Testis (tissue), 3 donors: ENCODE results near the gene TMEM129. TPM values are rescaled to one million over a fixed set of nuclear protein-coding genes. Genes with fewer than 3 reads are reported as not detected.

Experiments
- DNase-seq: peaks from one replicate; pipeline ENCODE4 v3.0.0-alpha.2; 2019
- H3K27ac ChIP-seq, 2 donors: fragments of 200-600 bp; sonication (generic); one replicate each; pipeline ENCODE4 v1.5.1; 2019
- H3K27me3 ChIP-seq: fragments of 200-600 bp; sonication (generic); one replicate; pipeline ENCODE4 v1.5.1; 2019
- H3K36me3 ChIP-seq: fragments of 200-600 bp; sonication (generic); one replicate; pipeline ENCODE4 v1.5.1; 2017; ENCODE audit warnings: low read depth; ENCODE audit errors: missing control alignments
- H3K4me1 ChIP-seq: fragments of 200-600 bp; sonication (generic); one replicate; pipeline ENCODE4 v1.5.1; 2019
- H3K4me3 ChIP-seq, 2 donors: fragments of 200-600 bp; sonication (generic); one replicate each; pipeline ENCODE4 v1.5.1; 2017 to 2019
- H3K9me3 ChIP-seq: fragments of 200-600 bp; sonication (generic); one replicate; pipeline ENCODE4 v1.5.1; 2017
- CTCF ChIP-seq, 3 experiments: fragments of 450-650 bp in 2 of 3; fragments of 200-600 bp in 1 of 3; sonication (generic) in 1 of 3; IDR thresholded peaks; one replicate each; pipeline ENCODE4 v1.5.1; 2016 to 2019; ENCODE audit warnings: antibody characterized with exemption in 3 of 3, mild to moderate bottlenecking in 2 of 3, moderate library complexity in 1 of 3
- POLR2A ChIP-seq: fragments of 450-650 bp; IDR thresholded peaks from one replicate; pipeline ENCODE4 v1.6.1; 2017; ENCODE audit warnings: antibody characterized with exemption, mild to moderate bottlenecking, moderate library complexity
- WGBS, 2 donors: methylation state at CpG; one replicate each; pipeline ENCODE4 v1.1.5; 2018; 5-methylcytosine and 5-hydroxymethylcytosine counted together
- intact Hi-C: fragments of 100-400 bp; cut with DNase I; formaldehyde crosslinking; loops from one replicate; pipeline ENCODE4 v1.15.1; 2023; ENCODE audit warnings: low total_unique reads
- polyA plus RNA-seq: library from polyadenylated mRNA; stranded (reverse); fragments of 350-450 nt; fragmentation: Illumina TruSeq; extraction: RNeasy Lipid Tissue Mini Kit (QIAGEN cat#74804); gene quantifications from one replicate; pipeline ENCODE4 v1.2.3, GENCODE V29; 2014; ENCODE audit warnings: low read depth, low replicate concordance; ENCODE audit not compliant: insufficient read depth
- small RNA-seq, 2 donors: library from RNA; depleted of rRNA; stranded (forward); fragments of <200 nt; gene quantifications; one replicate each; pipeline ENCODE3, GENCODE V24; 2016
- total RNA-seq, 2 donors: library from RNA; depleted of rRNA; stranded (reverse); fragments of >200 nt; gene quantifications; one replicate each; pipeline ENCODE4 v1.2.3, GENCODE V29; 2016

The TMEM129 gene
- total and polyA plus RNA-seq, 3 donors from 2014 or later, result 34.0 to 76.4 (median 76.1) TPM

- no peaks in the 10 kb centered on the region for H3K9me3 ChIP-seq
- intact Hi-C loops, result no loop called here
- peaks cover 8% of the 10 kb centered on the region for H3K4me1 ChIP-seq
- 83 to 94% methylated on average over 1 to 12 of the region's 12 CpGs for WGBS, 2 donors
- H3K27ac ChIP-seq, result no peak overlapping the region
- DNase-seq, result no peak
- H3K27me3 ChIP-seq, result no peaks in the 10 kb centered on the region
- no peak overlapping the region for H3K4me3 ChIP-seq
- TF ChIP-seq CTCF (IDR thresholded peaks at IDR 0.05) (no peak), POLR2A (no peak)
- no peaks in the 10 kb centered on the region for H3K36me3 ChIP-seq
Measured at GRCh38 chr4:1669270-1669669, 51.9 kb downstream of the TMEM129 start.

- 58 to 60% methylated on average over 1 to 8 of the region's 8 CpGs for WGBS, 2 donors
Measured at GRCh38 chr4:1668488-1668840, 52.7 kb downstream of the TMEM129 start.

GRCh38 chr4:1667273-1667672, 53.9 kb downstream of the TMEM129 start:
- H3K4me1 ChIP-seq, result peaks cover 8% of the 10 kb centered on the region
- no peak overlapping the region for H3K27ac ChIP-seq
- no peak for DNase-seq
- TF ChIP-seq POLR2A (no peak), CTCF (IDR thresholded peaks at IDR 0.05) (no peak)
- no peak overlapping the region for H3K4me3 ChIP-seq
- intact Hi-C loops, result no loop called here
- H3K9me3 ChIP-seq, result no peaks in the 10 kb centered on the region
- WGBS, 2 donors, result 90 to 94% methylated on average over 14 to 15 of the region's 15 CpGs
- no peaks in the 10 kb centered on the region for H3K27me3 ChIP-seq
- no peaks in the 10 kb centered on the region for H3K36me3 ChIP-seq

More at GRCh38 chr4:1668488-1668840, 52.7 kb downstream of the TMEM129 start:
- TF ChIP-seq CTCF (IDR thresholded peaks at IDR 0.05) (no peak), POLR2A (no peak)
- intact Hi-C loops, result no loop called here
- Histone ChIP-seq H3K4me1 (peaks cover 8% of the 10 kb centered on the region), H3K27ac (no peak overlapping the region), H3K36me3 (no peaks in the 10 kb centered on the region), H3K9me3 (no peaks in the 10 kb centered on the region), H3K4me3 (no peak overlapping the region), H3K27me3 (no peaks in the 10 kb centered on the region)
- no peak for DNase-seq

- Histone ChIP-seq H3K27ac (no peak overlapping the region), H3K4me3 (no peak overlapping the region), H3K4me1 (peaks cover 8% of the 10 kb centered on the region), H3K9me3 (no peaks in the 10 kb centered on the region), H3K36me3 (no peaks in the 10 kb centered on the region), H3K27me3 (no peaks in the 10 kb centered on the region)
- intact Hi-C loops, result no loop called here
- WGBS, 2 donors, result 74 to 78% methylated on average over 12 of the region's 12 CpGs
- TF ChIP-seq CTCF (IDR thresholded peaks at IDR 0.05) (no peak), POLR2A (no peak)
- no peak for DNase-seq
Measured at GRCh38 chr4:1666391-1666790, 54.7 kb downstream of the TMEM129 start.

Small RNAs within 50 kb of the gene (small RNA-seq; reads per million reads assigned to genes)
- 0 reads per million in 2 donors for gene RF00019

Other genes with a start within 250 kb of the TMEM129 start
- gene FAM53A, start 37.0 kb downstream of the TMEM129 start, total RNA-seq, result 10 to 100 TPM; 41.3 to 60.8 TPM
- 24.2 TPM for gene FAM53A, start 37.0 kb downstream of the TMEM129 start, polyA plus RNA-seq
- gene SLBP, start 9.0 kb downstream of the TMEM129 start, total RNA-seq, result 100 to 1,000 TPM; 137 to 173 TPM
- 118 TPM for gene SLBP, start 9.0 kb downstream of the TMEM129 start, polyA plus RNA-seq
- gene TACC3, start 198 bp upstream of the TMEM129 start, total RNA-seq, result 100 to 1,000 TPM in 1 of 2 donors, 10 to 100 TPM in 1; 82.9 to 112 TPM
- 158 TPM for gene TACC3, start 198 bp upstream of the TMEM129 start, polyA plus RNA-seq
- gene FGFR3, start 72.0 kb upstream of the TMEM129 start, total RNA-seq, result 10 to 100 TPM; 79.6 to 93.7 TPM
- 39.2 TPM for gene FGFR3, start 72.0 kb upstream of the TMEM129 start, polyA plus RNA-seq
- gene LETM1, start 134.8 kb upstream of the TMEM129 start, total RNA-seq, result 100 to 1,000 TPM in 1 of 2 donors, 10 to 100 TPM in 1; 90.7 to 124 TPM
- 38.1 TPM for gene LETM1, start 134.8 kb upstream of the TMEM129 start, polyA plus RNA-seq
- 100 to 1,000 TPM; 124 to 144 TPM for gene NSD2, start 150.1 kb upstream of the TMEM129 start, total RNA-seq
- 108 TPM for gene NSD2, start 150.1 kb upstream of the TMEM129 start, polyA plus RNA-seq